Panc1 (cell line): ENCODE data around the gene HRH4. TPM values are rescaled to one million over a fixed set of nuclear protein-coding genes. Genes with fewer than 3 reads are reported as not detected.

Experiments
- ATAC-seq: fragments of 200-7000 bp; cut with Tn5 transposase; 2 replicates; pipeline ENCODE4 v1.9.1; 2020; ENCODE audit warnings: mild to moderate bottlenecking, moderate library complexity
- BruUV-seq: library from RNA; stranded (reverse); fragments of 400-500 nt; replicated peaks from 2 replicates; lab custom pipeline; 2021; lab: Mats Ljungman, UMichigan
- CTCF ChIA-PET: fragments of 300-600 bp; sonication (Branson Sonifier 250); formaldehyde crosslinking; loops from one replicate; lab custom pipeline; 2022; ENCODE audit warnings: antibody characterized with exemption; lab: Charles Lee
- POLR2A ChIA-PET: fragments of 300-600 bp; sonication (Branson Sonifier 250); formaldehyde crosslinking; loops from one replicate; lab custom pipeline; 2022; ENCODE audit warnings: antibody characterized with exemption; lab: Charles Lee
- DNase-seq: peaks from one replicate; pipeline ENCODE4 v3.0.0-alpha.2; 2010; ENCODE audit warnings: low read depth, low spot score
- H3K27ac ChIP-seq: 2 replicates; pipeline ENCODE4 v1.5.1; 2011; ENCODE audit warnings: mild to moderate bottlenecking, low read length, inconsistent platforms
- H3K27me3 ChIP-seq: fragments of 200-500 bp; sonication (Bioruptor generic); 2 replicates; pipeline ENCODE4 v1.6.0; 2014; ENCODE audit warnings: low read length, inconsistent platforms; ENCODE audit not compliant: control insufficient read depth, insufficient read depth
- H3K36me3 ChIP-seq: fragments of 200-500 bp; sonication (Bioruptor generic); 2 replicates; pipeline ENCODE4 v1.5.1; 2014; ENCODE audit warnings: inconsistent platforms, mild to moderate bottlenecking, low read length, moderate library complexity; ENCODE audit not compliant: control insufficient read depth, insufficient read depth
- H3K4me1 ChIP-seq: 2 replicates; pipeline ENCODE4 v1.5.1; 2011; ENCODE audit warnings: inconsistent platforms, mild to moderate bottlenecking, low read length, moderate library complexity; ENCODE audit not compliant: control insufficient read depth, insufficient read depth
- H3K4me3 ChIP-seq, 2 experiments: 2 replicates each; pipeline ENCODE4 v1.5.1; 2011 to 2012; ENCODE audit warnings: low read depth in 2 of 2, low read length in 2 of 2, mild to moderate bottlenecking in 2 of 2, inconsistent platforms in 1 of 2, moderate library complexity in 1 of 2
- H3K9me3 ChIP-seq: fragments of 200-500 bp; sonication (Bioruptor generic); 2 replicates; pipeline ENCODE4 v1.5.1; 2014; ENCODE audit warnings: low read depth, mild to moderate bottlenecking, inconsistent platforms, low read length, moderate library complexity; ENCODE audit not compliant: control insufficient read depth, insufficient read depth
- POLR2AphosphoS5 ChIP-seq: IDR thresholded peaks from 2 replicates; pipeline ENCODE4 v1.6.1; 2012; ENCODE audit warnings: mild to moderate bottlenecking, low read depth, low read length, moderate library complexity
- SIN3A ChIP-seq: IDR thresholded peaks from 2 replicates; pipeline ENCODE4 v1.6.1; 2012; ENCODE audit warnings: low read depth, mild to moderate bottlenecking, low read length, moderate library complexity, borderline replicate concordance; ENCODE audit not compliant: insufficient read depth
- TCF7L2 ChIP-seq: IDR thresholded peaks from 2 replicates; pipeline ENCODE4 v1.6.1; 2011; ENCODE audit warnings: mild to moderate bottlenecking, low read depth, low read length, inconsistent platforms
- in situ Hi-C: cut with HindIII; loops from 2 replicates; pipeline ENCODE4 v1.10.0; 2016; ENCODE audit warnings: low sequenced_read_pairs, low pct_unique_long_range_greater_than_20kb
- intact Hi-C: fragments of 100-400 bp; cut with micrococcal nuclease; formaldehyde crosslinking; loops from one replicate; pipeline ENCODE4 v1.10.0; 2022; ENCODE audit not compliant: unreplicated experiment
- total RNA-seq: library from RNA; stranded (reverse); gene quantifications from one replicate; pipeline ENCODE4 v1.2.1, GENCODE V29; 2021; ENCODE audit not compliant: unreplicated experiment
- TF ChIP-seq, protein P1 (sequence below): fragments of 450-650 bp; IDR thresholded peaks from 2 replicates; pipeline ENCODE4 v1.5.1; 2017; ENCODE audit warnings: mild to moderate bottlenecking
- TF ChIP-seq, protein P2 (sequence below), 2 experiments: IDR thresholded peaks; 2 replicates each; pipeline ENCODE4 v1.6.1; 2011 to 2012; ENCODE audit warnings: low read depth in 2 of 2, control low read depth in 1 of 2, low read length in 1 of 2, mild to moderate bottlenecking in 1 of 2, moderate library complexity in 1 of 2; ENCODE audit not compliant: insufficient read depth in 1 of 2

Gene HRH4
- total RNA-seq, 1 experiment from 2014 or later, result not detected

DNA sequence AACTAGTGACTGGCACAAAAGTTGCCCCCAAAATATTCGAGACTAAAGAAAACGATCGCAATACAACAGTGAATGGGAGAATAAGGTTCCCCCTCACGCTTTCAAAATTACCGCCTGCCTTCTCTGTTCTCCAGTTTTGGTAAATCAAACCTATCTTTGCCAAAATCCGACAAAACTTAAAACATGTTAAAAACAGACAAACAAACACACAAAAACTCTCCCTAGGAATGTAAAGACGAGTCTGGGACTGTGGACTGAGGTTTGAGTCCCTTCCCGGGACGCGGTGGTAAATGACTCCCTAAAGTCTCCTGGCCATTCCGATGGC lies 34.4 kb upstream of the HRH4 start:
- BruUV-seq, result TSS peak; percentile 98
- intact Hi-C loops, result loop anchor here (5.0 kb wide), 1 partner anchor 194 kb away; no protein-coding TSS in a partner anchor

GRCh38 chr18:24426398-24427294 lies 33.8 kb upstream of the HRH4 start, which contains the start of gene IMPACT:
TSS of gene IMPACT (plus strand) at chr18:24426670. CDS start at chr18:24426757, 87 bp downstream.
- TF ChIP-seq, protein P1, sequence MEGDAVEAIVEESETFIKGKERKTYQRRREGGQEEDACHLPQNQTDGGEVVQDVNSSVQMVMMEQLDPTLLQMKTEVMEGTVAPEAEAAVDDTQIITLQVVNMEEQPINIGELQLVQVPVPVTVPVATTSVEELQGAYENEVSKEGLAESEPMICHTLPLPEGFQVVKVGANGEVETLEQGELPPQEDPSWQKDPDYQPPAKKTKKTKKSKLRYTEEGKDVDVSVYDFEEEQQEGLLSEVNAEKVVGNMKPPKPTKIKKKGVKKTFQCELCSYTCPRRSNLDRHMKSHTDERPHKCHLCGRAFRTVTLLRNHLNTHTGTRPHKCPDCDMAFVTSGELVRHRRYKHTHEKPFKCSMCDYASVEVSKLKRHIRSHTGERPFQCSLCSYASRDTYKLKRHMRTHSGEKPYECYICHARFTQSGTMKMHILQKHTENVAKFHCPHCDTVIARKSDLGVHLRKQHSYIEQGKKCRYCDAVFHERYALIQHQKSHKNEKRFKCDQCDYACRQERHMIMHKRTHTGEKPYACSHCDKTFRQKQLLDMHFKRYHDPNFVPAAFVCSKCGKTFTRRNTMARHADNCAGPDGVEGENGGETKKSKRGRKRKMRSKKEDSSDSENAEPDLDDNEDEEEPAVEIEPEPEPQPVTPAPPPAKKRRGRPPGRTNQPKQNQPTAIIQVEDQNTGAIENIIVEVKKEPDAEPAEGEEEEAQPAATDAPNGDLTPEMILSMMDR, result no peak
- TF ChIP-seq POLR2AphosphoS5 (peak; percentile 88), SIN3A (peak; percentile 84; the same call in 1 of the 2 replicates)
- intact Hi-C loops, result loop anchor here (5.0 kb wide), 1 partner anchor 194 kb away; no protein-coding TSS in a partner anchor
- Histone ChIP-seq H3K4me3 (peak within 1 kb of the TSS; percentile 70 to 72), H3K36me3 (peaks cover 3% of the 10 kb centered on the region), H3K9me3 (peaks cover 4% of the 10 kb centered on the region; the same call in 1 of the 2 replicates), H3K4me1 (peaks cover 4% of the 10 kb centered on the region; the same call in 1 of the 2 replicates), H3K27ac (peak within 1 kb of the TSS; percentile 95), H3K27me3 (peaks cover 4% of the 10 kb centered on the region)
- ATAC-seq (peak; percentile 99), DNase-seq (no peak)
- CTCF ChIA-PET, result no interaction called here
- no TSS peak for BruUV-seq
- POLR2A ChIA-PET, result no interaction called here
- in situ Hi-C loops, result no loop called here

More for the DNA sequence above, 34.4 kb upstream of the HRH4 start:
- POLR2A ChIA-PET, result no interaction called here
- ATAC-seq (no peak), DNase-seq (no peak)
- Histone ChIP-seq H3K27me3 (peaks cover 4% of the 10 kb centered on the region), H3K9me3 (peaks cover 4% of the 10 kb centered on the region; the same call in 1 of the 2 replicates), H3K4me3 (peak overlapping the region; percentile 70 to 72), H3K36me3 (peaks cover 3% of the 10 kb centered on the region), H3K4me1 (peaks cover 4% of the 10 kb centered on the region; the same call in 1 of the 2 replicates), H3K27ac (peak overlapping the region; percentile 92)
- TF ChIP-seq, protein P2, sequence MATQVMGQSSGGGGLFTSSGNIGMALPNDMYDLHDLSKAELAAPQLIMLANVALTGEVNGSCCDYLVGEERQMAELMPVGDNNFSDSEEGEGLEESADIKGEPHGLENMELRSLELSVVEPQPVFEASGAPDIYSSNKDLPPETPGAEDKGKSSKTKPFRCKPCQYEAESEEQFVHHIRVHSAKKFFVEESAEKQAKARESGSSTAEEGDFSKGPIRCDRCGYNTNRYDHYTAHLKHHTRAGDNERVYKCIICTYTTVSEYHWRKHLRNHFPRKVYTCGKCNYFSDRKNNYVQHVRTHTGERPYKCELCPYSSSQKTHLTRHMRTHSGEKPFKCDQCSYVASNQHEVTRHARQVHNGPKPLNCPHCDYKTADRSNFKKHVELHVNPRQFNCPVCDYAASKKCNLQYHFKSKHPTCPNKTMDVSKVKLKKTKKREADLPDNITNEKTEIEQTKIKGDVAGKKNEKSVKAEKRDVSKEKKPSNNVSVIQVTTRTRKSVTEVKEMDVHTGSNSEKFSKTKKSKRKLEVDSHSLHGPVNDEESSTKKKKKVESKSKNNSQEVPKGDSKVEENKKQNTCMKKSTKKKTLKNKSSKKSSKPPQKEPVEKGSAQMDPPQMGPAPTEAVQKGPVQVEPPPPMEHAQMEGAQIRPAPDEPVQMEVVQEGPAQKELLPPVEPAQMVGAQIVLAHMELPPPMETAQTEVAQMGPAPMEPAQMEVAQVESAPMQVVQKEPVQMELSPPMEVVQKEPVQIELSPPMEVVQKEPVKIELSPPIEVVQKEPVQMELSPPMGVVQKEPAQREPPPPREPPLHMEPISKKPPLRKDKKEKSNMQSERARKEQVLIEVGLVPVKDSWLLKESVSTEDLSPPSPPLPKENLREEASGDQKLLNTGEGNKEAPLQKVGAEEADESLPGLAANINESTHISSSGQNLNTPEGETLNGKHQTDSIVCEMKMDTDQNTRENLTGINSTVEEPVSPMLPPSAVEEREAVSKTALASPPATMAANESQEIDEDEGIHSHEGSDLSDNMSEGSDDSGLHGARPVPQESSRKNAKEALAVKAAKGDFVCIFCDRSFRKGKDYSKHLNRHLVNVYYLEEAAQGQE (IDR thresholded peaks at IDR 0.05; ENCODE audit: insufficient read depth in 1 of 2, low read depth in 2 of 2, low read length in 1 of 2), result no peak
- no peak for TF ChIP-seq SIN3A
- no peak for TF ChIP-seq POLR2AphosphoS5
- TF ChIP-seq TCF7L2, result no peak
- TF ChIP-seq, protein P1, result no peak
- CTCF ChIA-PET, result no interaction called here
- in situ Hi-C loops, result no loop called here
